Left forelimb (tissue), 1 donor: ENCODE measurements around the gene JMJD1C.

Source experiments
- DNase-seq: peaks from one replicate; pipeline ENCODE4 v3.0.0-alpha.2; 2018; ENCODE audit warnings: low spot score

The JMJD1C gene

DNA sequence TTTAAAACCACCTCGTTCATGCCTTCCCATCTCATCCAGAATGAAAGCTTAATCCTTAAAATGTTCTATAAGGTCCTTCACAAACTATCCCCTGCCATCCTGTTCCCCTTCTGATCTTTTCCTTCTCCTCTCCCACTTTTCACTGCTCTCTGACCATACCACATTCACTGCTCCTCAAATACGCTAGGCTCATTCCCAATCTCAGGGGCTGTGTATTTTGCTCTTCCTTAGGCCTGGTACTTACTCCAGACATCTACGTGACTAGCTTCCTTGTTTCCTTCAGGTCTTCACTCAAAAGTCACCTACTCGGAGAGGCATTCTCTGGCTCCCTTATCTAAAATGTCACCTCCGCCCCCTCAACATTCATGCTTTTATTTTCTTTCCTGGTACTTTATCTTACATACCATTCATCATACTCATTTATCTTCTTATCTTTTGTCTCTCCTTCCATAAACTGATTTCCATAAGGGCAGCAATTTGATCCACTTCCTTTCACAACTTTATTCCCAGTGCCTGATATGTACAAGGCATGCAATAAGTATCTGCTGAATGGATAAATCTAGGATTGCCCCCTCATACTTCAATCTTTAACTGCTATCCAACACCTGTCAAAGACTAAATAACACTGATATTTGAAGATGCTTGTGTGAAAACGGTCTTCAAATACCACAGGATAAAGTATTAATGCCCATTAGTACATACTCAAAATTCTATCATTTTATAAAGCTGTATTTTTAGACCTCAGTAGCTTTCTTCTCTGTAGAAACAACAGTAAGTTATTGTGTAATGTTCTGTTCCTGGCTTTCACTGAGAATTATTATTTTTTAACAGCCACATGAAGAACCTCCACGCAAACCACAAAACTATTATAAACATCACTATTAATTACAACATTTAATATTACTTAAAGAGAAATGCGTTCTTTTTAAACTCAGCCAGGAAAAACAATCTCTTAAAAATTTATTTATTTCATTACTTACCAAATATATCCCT, 27.0 kb downstream of the JMJD1C start:
- no peak for DNase-seq

DNA sequence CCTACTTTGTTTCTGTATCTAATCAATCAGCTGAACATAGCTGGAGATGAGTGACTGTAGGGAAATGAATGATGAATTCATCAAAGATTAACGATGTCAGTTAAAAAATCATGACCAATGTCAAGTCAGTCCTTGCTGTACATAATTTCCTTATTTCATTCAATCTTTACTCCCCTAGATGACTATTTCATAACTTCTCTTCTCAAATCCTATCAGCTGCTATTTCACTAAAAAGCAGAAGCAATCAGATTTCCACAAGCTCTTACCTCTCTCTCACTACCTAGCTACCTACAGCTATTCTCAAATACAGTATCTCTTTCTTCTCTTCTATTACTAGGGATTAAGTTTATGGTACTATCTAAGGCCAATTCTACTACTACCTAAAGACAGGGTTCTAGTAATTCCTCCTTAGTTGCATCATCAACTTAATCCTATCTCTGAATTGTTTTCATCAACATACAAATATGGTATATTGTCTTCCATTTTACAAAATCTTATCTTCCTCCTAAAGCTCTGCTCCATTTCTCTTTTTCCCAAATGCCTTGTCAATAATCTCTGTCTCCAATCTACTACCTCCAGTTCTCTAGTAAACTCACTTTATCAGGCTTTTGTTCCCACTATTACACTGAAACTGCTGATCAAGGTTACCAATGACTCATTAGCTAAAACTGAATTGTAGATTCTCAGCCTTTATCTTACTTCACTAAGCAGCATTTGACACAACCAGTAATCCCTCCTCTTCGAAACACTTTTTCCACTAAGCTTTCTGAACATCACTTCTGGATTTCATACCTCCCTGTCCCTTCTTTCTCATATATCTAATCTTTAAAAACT, 28.4 kb downstream of the JMJD1C start:
- no peak for DNase-seq

DNA sequence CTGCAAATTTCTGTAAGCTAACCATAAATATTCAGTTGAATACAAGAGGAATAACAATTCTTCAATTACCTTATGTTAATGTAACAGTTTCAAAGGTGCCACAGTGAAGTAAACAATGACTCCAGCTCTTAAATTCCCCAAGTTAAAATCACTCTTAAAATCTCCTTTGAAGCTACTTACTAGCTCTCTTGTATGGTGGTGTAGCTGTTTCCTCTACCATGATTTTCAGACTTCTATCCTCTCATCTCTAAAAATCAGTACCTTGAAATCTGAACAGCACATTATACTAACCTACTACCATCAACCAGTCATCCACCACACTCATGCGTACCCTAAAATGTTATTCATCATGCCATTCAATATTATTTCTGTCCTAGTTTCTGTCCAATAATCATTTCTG, 29.6 kb downstream of the JMJD1C start:
- DNase-seq, result no peak

DNA sequence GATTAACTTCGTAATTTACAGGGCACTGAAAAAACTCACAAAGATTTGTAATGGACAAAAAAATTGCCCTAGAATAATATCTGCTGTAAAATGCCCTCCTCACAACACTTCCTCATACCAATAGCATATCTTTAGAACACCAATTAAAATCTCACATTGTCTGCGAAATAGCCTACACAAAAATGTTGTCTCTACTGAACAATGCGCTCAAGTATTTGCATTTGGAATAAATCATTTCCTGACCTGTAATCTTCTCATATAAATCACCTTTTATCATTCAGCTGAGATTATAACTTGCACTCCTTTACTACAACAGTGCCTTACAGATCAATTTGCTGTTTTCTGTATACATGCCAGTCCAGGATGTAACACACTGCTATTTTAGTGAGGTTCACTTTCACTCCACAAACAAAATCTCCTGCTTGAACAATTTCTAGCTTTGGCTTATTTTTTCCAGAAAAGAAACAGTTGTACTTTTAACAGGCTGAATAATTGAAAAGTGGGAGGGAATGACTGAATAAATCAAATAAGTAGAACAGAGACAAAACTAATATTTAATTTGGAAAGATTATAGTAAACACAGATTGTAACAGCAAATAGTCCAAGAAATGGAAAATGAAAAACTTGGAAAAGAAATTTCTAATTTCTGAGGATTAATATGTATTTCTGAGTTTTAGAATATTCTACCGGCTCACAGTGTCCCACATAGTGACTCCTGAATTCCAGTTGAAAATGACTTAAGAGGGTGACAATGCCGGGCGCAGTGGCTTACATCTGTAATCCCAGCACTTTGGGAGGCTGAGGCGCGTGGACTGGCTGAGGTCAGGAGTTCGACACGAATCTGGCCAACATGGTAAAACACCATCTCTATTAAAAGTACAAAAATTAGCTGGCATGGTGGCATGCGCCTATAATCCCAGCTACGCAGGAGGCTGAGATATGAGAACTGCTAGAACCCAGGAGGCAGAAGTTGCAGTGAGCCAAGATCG, 30.6 kb downstream of the JMJD1C start:
- no peak for DNase-seq

DNA sequence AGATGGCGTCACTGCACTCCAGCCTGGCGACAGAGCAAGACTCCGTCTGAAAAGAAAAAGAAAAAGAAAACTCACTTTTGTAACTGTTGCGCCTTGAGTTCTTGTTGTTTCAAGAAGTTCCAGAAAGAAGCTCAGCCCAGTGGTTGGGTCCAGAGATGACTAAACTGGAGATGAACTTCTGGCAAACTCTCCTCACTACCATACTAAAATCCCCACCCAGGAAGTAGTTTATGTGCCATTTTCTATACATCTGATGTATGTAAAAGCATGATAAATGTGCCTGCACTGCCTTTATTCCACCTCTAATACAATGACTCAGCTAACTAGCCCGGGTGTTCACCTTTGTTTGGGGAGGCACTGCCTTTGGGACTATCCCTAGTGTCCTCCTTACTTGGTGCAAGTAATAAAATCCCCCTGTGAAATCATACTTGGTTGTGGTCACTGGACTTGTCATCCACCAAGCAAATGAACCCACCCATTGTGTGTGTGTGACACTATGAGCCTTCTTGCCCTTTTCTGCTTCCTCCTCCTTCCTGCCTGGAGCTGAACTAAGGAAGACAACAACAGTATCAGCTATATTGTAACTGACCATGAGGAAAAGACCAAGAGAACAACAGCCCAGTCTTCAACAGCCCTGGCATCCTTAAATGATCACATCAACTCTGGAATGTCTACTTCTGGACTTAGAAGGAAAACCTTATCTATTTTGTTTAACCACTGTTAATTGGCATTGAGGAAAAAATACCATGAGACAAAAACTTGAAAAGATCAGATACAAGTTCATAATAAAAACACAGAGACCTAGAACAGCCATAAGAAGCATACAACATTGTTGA, 33.6 kb downstream of the JMJD1C start:
- DNase-seq, result no peak

DNA sequence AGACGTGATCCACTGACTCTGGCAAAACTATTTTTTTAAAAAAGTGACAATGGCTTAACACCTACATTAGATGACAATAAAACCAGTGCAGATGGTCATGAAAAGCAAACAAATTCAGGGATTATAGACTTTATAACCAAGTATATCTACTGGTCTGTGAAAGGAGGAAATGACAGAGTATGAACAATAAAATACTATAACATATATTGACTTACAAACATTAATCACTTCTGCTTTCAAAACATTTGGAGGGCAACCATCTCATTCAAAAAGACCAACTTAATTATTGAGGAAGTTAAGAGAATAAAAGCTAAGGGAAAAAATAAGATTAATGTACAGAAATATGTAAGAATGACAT, 34.8 kb downstream of the JMJD1C start:
- no peak for DNase-seq

DNA sequence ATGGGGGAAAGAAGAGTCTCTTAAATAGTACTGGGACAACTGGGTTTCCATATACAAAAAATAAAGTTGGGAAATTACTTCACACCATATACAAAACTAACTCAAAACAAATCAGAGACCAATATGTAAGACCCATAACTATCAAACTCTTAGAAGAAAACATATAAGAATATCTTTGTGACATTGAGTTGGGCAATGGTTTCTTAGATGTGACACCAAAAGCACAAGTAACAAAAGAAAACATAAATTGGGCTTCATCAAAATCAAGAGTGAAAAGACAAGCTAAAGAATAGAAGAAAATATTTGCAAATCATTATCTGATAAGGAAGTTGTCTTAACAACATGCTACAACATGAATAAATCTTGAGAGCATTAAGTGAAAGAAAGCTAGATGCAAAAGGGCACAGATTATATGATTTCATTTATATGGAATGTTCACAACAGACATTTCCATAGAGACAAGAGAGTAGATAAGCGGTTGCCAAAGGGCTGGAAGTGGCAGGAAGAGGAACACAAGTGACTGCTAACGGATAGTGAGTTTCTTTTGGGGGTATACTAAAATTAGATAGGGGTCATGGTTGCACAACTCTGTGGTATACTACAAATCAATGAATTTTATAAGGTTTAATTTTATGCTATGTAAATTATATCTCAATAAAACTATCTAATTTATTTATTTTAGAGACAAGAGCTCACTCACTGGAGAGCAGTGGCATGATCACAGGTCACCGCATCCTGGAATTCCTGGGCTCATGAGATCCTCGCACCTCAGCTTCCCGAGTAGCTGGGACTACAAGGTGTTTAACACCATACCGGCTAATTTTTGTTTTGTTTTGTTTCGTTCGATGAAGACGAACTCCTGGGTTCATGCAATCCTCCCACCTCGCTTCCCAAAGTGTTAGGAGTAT, 35.4 kb downstream of the JMJD1C start:
- no peak for DNase-seq

DNA sequence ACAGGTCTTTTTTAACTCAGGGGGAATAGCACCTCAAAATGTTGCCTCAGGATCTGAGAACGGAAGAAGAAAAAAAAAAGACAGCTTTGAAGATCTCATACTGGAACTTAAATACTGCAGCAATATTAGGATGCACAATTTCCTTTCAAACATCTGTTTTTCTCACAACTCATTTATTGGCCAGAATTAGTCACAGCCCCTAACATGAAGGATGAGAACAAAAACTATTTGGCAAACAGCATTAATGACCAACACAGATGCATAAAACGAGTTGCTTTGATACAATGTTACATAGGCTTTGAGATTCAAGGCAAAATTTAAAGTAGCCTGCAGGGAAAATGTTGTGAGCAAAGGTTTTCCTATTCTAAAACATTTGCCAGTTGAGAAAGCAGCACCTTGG, 36.5 kb downstream of the JMJD1C start:
- DNase-seq, result no peak

DNA sequence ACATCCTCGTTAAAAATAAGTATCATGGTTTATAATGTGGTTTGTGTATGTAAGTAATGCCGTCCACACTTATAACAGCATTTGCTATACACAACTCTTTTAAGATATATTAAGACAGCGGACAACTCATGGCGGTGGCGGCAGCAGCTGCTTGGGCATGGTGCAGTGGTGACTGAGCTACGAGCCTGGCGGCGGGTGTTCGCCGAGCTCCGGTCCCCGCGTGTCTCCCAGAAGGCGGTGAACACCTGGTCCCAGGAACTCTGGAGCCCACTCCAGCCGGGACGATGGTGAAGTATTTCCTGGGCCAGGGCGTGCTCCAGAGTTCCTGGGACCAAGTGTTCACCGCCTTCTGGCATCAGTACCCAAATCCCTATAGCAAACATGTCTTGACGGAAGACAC, 38.8 kb downstream of the JMJD1C start:
- no peak for DNase-seq

DNA sequence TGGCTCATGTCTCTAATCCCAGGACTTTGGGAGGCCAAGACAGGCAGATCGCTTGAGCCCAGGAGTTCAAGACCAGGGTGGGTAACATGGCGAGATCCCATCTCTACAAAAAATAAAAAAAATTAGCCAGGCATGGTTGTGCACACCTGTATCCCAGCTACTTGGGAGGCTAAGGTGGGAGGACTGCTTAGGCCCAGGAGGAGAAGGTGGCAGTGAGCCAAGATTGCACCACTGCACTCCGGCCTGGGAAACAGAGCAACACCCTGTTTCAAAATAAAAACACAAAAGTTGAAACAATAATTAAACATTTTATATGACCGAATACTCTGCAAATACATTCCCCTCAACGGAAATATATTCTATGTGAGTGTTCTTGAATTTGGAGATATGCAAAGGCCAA, 40.3 kb downstream of the JMJD1C start:
- no peak for DNase-seq

DNA sequence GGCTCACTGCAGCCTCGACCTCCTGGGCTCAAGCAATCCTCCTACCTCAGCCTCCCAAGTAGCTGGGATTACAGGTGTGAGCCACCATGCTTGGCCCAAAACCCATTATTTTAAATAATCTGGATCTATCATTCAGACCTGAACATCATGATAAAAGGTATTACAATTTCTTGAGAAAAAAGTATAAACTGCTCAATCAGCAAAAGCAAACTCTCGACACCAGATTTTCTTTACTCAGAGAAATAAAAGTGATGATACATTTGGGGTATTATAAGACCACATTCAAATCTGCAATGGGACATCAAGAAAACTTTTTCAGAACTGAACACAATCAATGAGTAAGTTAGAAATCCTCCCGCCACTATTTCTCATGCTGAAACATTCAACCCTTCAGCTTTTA, 41.2 kb downstream of the JMJD1C start:
- no peak for DNase-seq

DNA sequence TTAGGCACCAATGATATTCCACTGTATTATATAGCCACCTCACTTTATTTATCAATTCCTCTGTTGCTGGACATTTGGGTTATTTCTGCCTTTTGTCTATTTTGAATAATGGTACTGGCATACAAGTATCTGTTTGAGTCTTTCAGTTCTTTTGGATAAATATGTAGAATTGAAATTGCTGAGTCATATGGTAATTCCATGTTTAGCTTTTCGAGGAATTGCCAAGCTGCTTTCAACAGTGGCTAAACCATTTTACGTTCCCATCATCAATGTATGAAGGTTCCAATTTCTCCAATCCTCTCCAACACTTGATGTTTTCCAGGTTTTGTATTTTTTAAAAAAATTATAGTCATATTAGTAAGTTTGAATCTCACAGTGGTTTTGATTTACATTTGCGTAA, 42.3 kb downstream of the JMJD1C start:
- no peak for DNase-seq

DNA sequence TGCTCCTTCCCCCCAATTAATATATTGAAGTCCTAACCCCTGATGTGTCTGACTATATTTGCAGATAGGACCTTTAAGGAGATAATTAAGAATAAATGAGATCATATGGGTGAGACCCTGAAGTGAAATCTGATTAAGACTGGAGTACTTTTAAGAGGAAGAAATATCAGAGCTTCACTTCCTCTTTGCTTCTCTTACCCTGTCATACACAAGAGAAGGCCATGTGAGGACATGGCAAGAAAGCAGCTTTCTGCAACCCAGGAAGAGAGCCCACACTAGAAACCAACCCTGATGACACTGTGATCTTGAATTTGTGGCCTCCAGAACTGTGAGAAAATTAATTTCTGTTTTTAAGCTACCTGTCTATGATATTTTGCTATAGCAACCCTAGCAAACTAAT, 44.2 kb downstream of the JMJD1C start:
- DNase-seq, result no peak

DNA sequence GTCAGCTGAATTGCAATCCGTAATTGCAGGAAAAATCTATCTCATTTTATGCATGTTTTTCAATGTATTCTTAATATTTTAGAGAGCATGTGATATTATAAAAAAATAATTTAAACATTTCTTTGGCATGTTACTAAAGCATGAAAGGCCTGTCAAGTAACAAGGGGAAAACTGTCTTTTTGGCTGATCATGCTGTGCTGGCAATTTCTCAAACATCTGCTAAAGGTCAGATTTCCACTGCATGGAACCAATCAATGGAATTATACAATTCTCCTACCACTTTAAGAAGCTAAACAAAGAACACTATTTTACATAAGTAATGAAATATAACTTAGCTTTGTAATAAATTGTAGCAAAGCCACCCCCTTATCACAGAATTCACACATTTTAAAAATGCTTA, 49.4 kb downstream of the JMJD1C start:
- no peak for DNase-seq

DNA sequence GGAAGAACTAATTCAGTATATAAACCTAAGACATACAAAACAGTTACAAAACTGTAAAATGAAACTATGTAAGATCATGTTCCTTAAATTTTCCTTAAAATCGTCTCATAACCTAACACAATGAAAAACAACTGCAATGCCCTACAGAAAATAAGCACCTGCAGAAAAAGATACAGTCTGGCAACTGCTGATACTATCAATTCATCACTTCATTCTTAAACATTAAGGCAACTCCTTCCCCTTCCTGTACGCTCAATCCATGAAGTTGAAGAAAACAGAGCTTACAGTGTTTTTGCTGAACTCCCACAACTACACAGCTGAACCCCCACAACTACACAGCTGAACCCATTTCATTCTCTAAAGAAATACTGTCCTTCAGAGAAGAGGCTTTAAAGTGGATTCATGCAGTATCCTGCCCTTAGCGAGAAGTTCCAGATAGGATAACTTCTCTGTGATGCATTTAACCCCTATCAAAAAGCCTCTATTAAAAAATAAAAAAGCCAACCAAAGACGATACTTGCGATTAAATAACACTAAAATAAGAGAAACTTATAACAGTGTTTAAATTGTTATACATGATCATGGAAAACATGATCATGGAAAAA, 50.0 kb downstream of the JMJD1C start:
- no peak for DNase-seq

DNA sequence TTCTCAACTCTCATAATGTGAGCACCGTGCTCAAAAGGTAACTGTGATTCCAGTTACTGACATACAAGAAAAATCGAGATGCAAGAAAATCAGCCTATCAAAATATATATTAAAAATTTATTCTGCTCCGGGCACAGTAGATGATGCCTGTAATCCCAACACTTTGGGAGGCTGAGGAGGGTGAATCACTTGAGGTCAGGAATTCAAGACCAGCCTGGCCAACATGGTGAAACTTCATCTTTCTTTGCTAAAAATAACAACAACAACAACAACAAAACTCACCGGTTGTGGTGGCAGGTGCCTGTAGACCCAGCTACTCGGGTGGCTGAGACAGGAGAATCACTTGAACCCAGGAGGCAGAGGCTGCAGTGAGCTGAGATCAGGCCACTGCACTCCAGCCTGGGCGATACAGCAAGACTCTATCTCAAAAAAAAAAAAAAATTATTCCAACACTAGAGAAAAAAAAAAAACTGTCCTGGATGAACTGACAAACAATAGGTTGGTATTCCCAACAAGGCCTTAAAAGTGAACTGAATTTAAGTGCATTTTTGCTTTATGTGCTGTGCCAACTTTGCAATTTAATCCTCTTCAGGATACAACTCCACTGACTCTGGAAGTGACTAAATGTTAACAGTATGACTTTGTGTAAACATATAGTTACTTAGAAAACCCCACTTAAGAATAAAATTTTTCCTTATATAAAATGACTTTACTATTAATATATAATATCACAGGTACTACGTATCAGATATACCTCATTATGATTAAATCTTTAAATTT, 51.1 kb downstream of the JMJD1C start:
- no peak for DNase-seq

DNA sequence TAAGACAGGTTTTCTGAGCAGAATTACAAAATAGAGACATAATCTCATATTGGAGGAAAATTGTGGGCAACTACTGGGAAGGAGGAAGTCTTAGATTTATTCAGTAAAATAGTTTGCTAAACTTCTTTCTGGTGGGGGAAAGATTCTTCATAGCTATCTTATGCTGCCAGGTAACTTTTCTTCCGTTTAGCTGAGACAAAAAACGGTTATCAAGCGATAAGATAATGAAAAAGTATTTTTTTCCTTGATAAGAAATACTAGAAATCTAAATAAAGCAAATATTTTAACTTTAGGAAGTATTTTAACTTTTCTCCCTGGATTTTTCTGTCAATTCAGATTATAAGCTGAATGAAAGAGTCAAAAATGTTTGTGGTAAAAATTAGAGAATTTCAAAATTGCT, 52.3 kb downstream of the JMJD1C start:
- no peak for DNase-seq

DNA sequence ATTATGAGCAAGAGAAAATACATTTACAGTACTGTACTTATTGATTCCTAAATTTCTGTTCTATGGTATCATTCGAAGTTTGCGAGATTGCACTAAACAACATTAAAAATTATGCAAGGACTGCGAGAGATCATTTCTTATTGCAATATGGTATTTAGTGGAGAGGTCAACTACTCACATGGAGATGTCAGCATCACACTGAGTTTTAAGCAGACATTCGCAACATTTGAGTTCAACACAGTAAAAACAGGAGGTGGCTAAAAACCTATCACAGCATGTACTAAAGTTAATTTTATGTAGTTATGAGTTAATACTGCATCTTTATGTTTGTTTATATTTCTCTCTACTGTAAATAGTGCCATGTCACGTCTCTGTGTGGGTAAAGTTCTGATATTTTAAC, 53.5 kb downstream of the JMJD1C start:
- DNase-seq, result no peak

DNA sequence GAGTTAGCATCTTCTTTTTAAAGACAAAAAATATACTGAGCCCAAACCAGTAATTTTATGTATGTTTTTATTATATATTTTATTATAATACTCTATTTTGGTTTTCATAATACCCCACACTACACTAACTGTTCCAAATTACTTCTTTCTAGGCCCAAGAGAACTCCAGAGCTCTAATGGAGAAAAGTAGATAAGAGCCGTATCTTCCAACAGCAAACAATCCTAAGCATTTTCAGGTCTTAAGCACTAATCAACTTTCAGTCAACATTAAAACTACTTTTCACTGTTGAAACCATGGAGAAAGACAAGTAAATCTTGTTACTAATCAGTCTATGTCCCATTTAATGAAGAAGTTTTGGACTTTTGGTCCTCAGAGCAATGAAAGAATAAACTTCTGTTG, 55.1 kb downstream of the JMJD1C start:
- no peak for DNase-seq
